Measurements from ENCODE around the gene INTS14. TPM values are rescaled to one million over a fixed set of nuclear protein-coding genes. Genes with fewer than 3 reads are reported as not detected.

The INTS14 gene
- total RNA-seq, 1 donor from 2014 or later: 54.2 TPM

DNA sequence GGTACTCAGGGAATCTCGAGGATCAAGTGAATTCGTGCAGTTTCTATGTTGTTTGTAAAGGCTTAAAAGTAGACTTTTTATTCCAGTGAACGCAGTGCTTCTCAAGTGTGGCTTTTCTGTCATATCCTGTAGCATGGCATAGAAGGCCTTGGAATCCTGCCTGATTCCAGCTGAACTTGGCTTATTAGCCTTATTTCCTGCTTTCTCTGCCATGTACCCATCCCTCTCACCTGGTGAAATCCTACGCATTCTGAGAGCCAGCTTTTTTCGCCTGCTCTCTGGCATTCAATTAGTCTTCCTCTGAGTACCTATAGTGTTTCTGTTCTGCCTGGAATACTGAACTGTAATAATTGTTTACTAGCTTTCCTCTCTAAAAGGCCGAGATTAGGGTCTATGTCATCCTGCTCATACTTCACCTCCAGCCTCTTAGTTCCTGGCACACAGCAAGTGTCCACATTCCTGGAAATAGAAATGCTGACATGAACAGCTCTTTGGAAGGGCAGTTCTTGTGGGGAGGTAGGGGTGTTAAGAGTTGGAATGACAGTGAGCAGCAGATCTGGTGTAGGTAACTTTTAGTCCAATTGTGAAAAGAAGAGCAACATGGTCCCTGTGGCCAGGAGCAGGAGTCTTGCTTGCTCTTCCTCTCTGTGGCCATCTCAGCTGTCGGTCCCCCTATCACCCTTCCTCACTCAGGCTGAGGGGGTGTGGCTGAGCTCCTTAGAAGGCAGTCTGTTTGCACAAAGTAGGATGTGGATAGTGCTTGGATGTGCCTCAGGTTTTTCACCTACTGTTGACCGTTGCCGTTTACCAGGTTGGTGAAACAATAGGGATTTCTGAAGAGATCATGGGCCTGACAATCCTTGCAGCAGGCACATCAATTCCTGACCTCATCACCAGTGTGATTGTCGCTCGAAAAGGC is 41.2 kb upstream of the INTS14 start:
- H3K9me3 Mint-ChIP-seq: no peaks in the 10 kb centered on the region
- no peaks in the 10 kb centered on the region for H3K79me2 ChIP-seq (ENCODE audit: low read depth)
- DNase-seq (ENCODE audit: low spot score): no peak
- no peak overlapping the region for H3K9ac ChIP-seq
- H3K9me3 ChIP-seq (ENCODE audit: low read depth): no peaks in the 10 kb centered on the region
- H3K36me3 Mint-ChIP-seq: peaks cover 3% of the 10 kb centered on the region
- no peak overlapping the region for H3K4me3 Mint-ChIP-seq
- H3K27ac ChIP-seq: no peak overlapping the region
- H3K36me3 ChIP-seq: no peaks in the 10 kb centered on the region
- no peaks in the 10 kb centered on the region for H3K4me1 ChIP-seq
- H3K4me3 ChIP-seq: no peak overlapping the region
- H3K27me3 ChIP-seq: no peaks in the 10 kb centered on the region
- H3K27me3 Mint-ChIP-seq (ENCODE audit: insufficient read depth, low read depth): no peaks in the 10 kb centered on the region
- H3K4me2 ChIP-seq: no peak overlapping the region
- TF ChIP-seq EZH2phosphoT487 (IDR thresholded peaks at IDR 0.05) (no peak), EZH2 (IDR thresholded peaks at IDR 0.05) (no peak)
- TF ChIP-seq, protein P1, sequence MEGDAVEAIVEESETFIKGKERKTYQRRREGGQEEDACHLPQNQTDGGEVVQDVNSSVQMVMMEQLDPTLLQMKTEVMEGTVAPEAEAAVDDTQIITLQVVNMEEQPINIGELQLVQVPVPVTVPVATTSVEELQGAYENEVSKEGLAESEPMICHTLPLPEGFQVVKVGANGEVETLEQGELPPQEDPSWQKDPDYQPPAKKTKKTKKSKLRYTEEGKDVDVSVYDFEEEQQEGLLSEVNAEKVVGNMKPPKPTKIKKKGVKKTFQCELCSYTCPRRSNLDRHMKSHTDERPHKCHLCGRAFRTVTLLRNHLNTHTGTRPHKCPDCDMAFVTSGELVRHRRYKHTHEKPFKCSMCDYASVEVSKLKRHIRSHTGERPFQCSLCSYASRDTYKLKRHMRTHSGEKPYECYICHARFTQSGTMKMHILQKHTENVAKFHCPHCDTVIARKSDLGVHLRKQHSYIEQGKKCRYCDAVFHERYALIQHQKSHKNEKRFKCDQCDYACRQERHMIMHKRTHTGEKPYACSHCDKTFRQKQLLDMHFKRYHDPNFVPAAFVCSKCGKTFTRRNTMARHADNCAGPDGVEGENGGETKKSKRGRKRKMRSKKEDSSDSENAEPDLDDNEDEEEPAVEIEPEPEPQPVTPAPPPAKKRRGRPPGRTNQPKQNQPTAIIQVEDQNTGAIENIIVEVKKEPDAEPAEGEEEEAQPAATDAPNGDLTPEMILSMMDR (IDR thresholded peaks at IDR 0.05): no peak
- no peak overlapping the region for H2AFZ ChIP-seq (replicated peaks)
- no peaks in the 10 kb centered on the region for H3K4me1 Mint-ChIP-seq
- no peaks in the 10 kb centered on the region for H4K20me1 ChIP-seq (ENCODE audit: low read depth)
- no peak overlapping the region for H3K27ac Mint-ChIP-seq
- H3F3A ChIP-seq (ENCODE audit: low read depth): no peaks in the 10 kb centered on the region

DNA sequence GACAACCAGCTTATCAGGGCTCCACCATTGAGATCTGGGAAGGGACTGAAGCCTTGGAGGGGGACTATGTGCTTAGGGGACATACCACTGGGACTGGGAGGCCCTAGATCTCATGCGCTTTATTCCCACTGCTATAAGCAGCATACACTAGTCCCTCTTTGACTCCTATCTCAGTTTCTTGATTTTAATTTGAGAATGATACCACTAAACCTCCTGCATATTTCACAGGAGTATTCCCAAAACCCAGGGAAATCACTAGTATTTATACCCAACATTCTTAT is 40.1 kb upstream of the INTS14 start:
- H3K27ac Mint-ChIP-seq: no peak overlapping the region
- Histone ChIP-seq H3K9ac (no peak overlapping the region), H3K9me3 (ENCODE audit: low read depth) (no peaks in the 10 kb centered on the region), H2AFZ (replicated peaks) (no peak overlapping the region), H4K20me1 (ENCODE audit: low read depth) (no peaks in the 10 kb centered on the region), H3K27ac (no peak overlapping the region), H3K27me3 (no peaks in the 10 kb centered on the region), H3K36me3 (no peaks in the 10 kb centered on the region), H3K79me2 (ENCODE audit: low read depth) (no peaks in the 10 kb centered on the region), H3K4me1 (no peaks in the 10 kb centered on the region), H3K4me2 (no peak overlapping the region), H3F3A (ENCODE audit: low read depth) (no peaks in the 10 kb centered on the region), H3K4me3 (no peak overlapping the region)
- DNase-seq (ENCODE audit: low spot score): no peak
- TF ChIP-seq, protein P1 (IDR thresholded peaks at IDR 0.05): no peak
- TF ChIP-seq EZH2phosphoT487 (IDR thresholded peaks at IDR 0.05) (no peak), EZH2 (IDR thresholded peaks at IDR 0.05) (no peak)
- H3K27me3 Mint-ChIP-seq (ENCODE audit: insufficient read depth, low read depth): no peaks in the 10 kb centered on the region
- H3K4me1 Mint-ChIP-seq: no peaks in the 10 kb centered on the region
- H3K36me3 Mint-ChIP-seq: peaks cover 3% of the 10 kb centered on the region
- H3K4me3 Mint-ChIP-seq: no peak overlapping the region
- no peaks in the 10 kb centered on the region for H3K9me3 Mint-ChIP-seq

DNA sequence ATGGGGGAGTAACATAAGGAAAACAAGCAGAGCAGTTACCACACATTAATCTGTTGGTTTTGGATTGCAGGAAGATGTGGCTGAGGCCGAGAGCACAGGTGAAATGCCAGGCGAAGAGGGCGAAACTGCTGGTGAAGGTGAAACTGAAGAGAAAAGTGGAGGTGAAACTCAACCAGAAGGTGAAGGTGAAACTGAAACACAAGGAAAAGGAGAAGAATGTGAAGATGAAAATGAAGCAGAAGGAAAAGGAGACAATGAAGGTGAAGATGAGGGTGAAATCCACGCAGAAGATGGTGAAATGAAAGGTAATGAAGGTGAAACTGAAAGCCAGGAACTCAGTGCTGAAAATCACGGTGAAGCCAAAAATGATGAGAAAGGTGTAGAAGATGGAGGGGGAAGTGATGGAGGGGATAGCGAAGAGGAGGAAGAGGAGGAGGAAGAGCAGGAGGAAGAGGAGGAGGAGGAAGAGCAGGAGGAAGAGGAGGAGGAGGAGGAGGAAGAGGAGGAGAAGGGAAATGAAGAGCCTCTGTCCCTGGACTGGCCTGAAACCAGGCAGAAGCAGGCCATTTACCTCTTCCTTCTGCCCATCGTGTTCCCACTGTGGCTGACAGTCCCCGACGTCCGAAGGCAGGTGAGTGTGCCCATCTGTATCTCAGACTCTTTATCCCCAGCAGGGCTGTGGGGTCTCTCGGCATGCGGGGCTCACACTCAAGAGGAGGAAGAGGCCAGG is 39.5 kb upstream of the INTS14 start:
- Mint-ChIP-seq H3K36me3 (peaks cover 3% of the 10 kb centered on the region), H3K27me3 (ENCODE audit: insufficient read depth, low read depth) (no peaks in the 10 kb centered on the region), H3K9me3 (no peaks in the 10 kb centered on the region), H3K27ac (no peak overlapping the region), H3K4me1 (no peaks in the 10 kb centered on the region), H3K4me3 (no peak overlapping the region)
- H3K4me2 ChIP-seq: no peak overlapping the region
- no peak overlapping the region for H2AFZ ChIP-seq (replicated peaks)
- no peak overlapping the region for H3K4me3 ChIP-seq
- no peaks in the 10 kb centered on the region for H4K20me1 ChIP-seq (ENCODE audit: low read depth)
- no peaks in the 10 kb centered on the region for H3K9me3 ChIP-seq (ENCODE audit: low read depth)
- H3K9ac ChIP-seq: no peak overlapping the region
- TF ChIP-seq EZH2phosphoT487 (IDR thresholded peaks at IDR 0.05): no peak
- TF ChIP-seq EZH2 (IDR thresholded peaks at IDR 0.05): no peak
- TF ChIP-seq, protein P1 (IDR thresholded peaks at IDR 0.05): no peak
- no peaks in the 10 kb centered on the region for H3K36me3 ChIP-seq
- H3K27me3 ChIP-seq: no peaks in the 10 kb centered on the region
- H3K4me1 ChIP-seq: no peaks in the 10 kb centered on the region
- H3F3A ChIP-seq (ENCODE audit: low read depth): no peaks in the 10 kb centered on the region
- DNase-seq (ENCODE audit: low spot score): no peak
- no peaks in the 10 kb centered on the region for H3K79me2 ChIP-seq (ENCODE audit: low read depth)
- H3K27ac ChIP-seq: no peak overlapping the region
